HG03025 (cell line): ENCODE data around the gene DEAF1.
"Not testable (repeated sequence)": the region's sequence is repeated elsewhere in the genome, so short reads cannot be mapped to it uniquely, and the experiment has no call there.

ENCODE experiments used
- ATAC-seq: cut with Tn5 transposase; IDR thresholded peaks from one replicate; pipeline ENCODE4 v1.9.1; 2021; ENCODE audit warnings: mild to moderate bottlenecking, moderate library complexity; ENCODE audit not compliant: unreplicated experiment, low FRiP score

Gene DEAF1

DNA sequence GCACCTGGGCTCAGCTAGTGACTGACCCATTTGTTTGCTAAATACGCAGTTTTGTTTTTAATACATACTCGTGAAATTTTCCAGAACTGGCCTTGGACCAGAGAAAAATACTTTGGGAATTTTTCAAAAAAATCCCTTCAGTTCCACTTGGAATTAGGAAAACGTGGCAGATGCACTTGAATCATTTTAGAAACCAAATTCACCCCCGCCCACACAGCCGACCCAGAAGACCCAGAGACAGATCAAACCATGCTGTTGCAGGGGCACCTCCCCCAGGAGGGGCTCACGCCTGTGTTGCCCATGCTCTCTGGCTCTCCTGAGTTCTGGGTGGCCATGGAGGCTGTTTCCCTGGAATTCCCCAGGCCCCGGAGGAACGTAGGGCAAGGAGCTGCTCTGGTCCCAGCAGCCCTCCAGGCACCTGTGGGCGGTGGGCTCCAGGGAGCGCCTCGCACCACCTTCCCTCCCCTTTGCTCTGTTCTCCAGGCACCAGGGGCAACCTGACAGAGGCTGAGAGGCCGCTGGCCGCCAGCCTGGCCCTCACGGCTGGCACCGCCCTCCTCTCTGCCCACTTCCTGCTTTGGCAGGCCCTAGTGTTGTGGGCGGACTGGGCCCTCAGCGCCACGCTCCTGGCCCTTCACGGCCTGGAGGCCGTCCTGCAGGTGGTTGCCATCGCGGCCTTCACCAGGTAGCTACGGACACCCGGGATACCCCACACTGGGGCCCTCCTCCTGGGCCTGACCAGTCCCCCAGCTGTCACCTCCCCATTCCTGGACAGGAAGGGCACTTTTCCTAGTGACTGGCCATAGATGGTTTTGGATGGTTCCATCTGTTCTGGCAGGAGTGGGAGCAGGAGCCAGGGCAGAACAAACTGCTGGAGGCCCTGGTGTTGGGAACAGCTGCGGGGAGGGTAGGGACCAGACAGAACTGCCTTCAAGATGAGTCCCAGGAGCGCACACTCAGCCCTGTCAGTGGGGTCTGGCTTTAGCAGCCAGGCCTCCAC, 7.7 kb upstream of the DEAF1 start:
- no peak for ATAC-seq

- no peak for ATAC-seq
Measured at GRCh38 chr11:701741-702461, 6.9 kb upstream of the DEAF1 start.

GRCh38 chr11:699753-700152, 4.7 kb upstream of the DEAF1 start:
- no peak for ATAC-seq

- no peak for ATAC-seq
Measured at GRCh38 chr11:699116-699508, 4.1 kb upstream of the DEAF1 start.

DNA sequence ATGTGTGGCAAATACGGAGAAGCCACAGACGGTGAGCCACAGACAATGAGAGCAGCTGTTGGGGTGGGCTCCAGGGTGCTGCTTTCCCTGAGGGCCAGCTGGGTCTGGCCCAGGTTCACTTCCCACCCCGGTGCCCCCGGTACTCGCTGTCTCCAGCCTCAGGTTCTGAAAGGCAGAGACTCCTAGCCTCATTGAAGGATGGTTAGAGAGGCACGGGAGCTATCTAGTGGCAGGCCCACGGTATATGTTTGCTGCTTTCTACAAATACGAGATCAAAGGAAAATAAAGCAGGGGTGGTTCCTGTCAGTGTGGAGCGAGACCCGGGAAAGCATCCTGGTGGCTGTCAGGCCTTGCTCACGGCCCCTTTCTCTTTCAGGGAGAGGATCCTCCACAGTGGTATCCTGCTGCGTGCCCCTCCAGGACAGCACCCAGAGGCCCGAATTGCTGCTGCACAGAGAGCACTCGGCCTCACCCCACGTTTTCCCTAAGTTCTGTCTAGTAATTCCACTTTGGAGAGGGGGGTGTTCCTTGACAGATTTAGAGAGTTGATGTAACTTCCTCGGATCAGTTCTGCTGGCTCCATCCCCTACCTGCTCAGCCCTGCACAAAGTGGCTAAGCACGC, 3.6 kb upstream of the DEAF1 start:
- no peak for ATAC-seq

- no peak for ATAC-seq
Measured at GRCh38 chr11:697811-698311, 2.8 kb upstream of the DEAF1 start.

DNA sequence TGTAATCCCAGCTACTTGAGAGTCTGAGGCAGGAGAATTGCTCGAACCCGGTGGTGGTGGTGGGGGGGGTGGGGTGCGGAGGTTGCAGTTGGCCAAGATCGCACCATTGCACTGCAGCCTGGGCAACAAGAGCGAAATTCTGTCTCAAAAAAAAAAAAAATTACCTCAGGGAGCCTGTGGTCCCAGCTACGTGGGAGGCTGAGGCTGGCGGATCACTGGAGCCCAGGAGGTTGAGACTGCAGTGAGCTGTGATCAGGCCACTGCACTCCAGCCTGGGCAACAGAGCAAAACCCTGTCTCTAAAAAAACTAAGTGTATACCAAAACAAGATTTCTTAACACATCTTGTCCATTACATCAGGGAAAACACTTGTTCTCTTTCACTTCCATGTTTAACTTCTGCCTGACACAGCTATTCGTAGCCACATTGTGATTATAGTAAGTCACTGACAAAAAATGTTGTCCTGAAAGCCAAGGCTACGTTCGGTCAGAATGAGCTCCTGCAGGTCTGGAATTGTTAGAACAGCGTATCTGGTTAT, 2.0 kb upstream of the DEAF1 start:
- ATAC-seq: no peak

- peak; percentile 62 for ATAC-seq
Measured at GRCh38 chr11:695538-696248, 671 bp upstream of the DEAF1 start, which contains the start of gene TMEM80. TSS of gene TMEM80 (plus strand) at chr11:695816. CDS start at chr11:695828, 12 bp downstream.

DNA sequence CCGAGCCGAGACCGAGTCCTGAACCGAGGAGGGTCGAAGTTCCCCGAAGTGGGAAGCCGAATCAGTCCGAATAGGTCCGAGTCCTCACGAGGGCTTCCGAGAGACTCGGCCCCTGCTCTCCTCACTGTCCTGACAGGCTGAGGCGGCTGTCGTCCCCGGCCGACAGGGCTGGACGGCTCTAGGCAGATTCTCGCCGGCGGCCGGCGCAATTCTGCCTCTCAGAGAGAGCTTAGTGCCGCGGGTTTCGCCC, 191 bp upstream of the DEAF1 start:
- ATAC-seq: peak; percentile 77

DNA sequence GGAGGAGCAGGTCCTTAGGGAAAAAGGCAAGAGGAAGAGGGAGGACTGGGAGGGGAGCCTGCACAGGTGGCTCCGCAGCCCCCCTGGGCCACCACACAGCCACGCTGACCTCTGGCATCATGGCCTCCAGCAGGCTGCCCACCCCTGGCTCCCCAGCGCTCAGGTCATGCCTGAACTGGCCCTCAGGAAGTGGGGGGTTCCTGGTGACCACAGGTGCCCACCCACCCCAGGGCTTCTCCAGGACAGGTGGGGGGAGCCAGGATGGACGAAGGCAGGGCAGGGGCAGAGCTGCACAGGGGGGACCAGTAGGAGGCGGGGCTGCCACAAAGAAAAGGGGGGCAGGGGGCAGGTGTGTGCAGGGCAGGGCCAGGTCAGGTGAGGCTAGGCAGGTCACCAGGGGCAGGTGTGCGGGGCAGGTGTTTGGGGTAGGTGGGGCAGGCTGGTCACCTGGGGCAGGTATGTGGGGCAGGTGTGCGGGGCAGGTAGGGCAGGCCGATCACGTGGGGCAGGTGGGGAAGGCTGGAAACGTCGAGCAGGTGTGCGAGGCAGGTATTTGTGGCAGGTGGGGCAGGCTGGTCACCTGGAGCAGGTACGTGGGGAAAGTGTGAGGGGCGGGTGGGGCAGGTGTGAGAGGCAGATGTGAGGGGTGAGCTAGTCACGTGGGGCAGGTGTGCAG, 997 bp downstream of the DEAF1 start:
- ATAC-seq: no peak

DNA sequence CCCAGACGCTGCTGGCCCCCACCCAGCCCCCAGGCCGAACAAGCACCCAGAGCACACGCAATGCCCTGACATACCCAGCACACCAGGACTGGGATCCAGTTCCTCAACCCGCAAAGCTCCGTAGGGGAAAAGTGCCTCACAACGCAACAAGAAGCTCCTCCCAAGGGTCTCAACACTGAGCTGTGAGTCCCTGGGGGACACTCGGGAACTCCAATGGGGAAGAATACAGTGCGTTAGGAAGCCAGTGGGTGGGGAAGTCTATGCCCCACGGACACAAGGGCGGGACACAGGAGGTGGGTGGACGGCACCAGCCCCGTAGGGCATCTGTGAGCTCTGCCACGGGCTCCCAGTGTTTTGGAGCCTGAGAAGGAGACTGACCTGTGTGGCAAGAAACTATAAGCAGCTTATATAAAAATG, 1.6 kb downstream of the DEAF1 start:
- no peak for ATAC-seq

GRCh38 chr11:692824-693414, 2.1 kb downstream of the DEAF1 start:
- no peak for ATAC-seq

DNA sequence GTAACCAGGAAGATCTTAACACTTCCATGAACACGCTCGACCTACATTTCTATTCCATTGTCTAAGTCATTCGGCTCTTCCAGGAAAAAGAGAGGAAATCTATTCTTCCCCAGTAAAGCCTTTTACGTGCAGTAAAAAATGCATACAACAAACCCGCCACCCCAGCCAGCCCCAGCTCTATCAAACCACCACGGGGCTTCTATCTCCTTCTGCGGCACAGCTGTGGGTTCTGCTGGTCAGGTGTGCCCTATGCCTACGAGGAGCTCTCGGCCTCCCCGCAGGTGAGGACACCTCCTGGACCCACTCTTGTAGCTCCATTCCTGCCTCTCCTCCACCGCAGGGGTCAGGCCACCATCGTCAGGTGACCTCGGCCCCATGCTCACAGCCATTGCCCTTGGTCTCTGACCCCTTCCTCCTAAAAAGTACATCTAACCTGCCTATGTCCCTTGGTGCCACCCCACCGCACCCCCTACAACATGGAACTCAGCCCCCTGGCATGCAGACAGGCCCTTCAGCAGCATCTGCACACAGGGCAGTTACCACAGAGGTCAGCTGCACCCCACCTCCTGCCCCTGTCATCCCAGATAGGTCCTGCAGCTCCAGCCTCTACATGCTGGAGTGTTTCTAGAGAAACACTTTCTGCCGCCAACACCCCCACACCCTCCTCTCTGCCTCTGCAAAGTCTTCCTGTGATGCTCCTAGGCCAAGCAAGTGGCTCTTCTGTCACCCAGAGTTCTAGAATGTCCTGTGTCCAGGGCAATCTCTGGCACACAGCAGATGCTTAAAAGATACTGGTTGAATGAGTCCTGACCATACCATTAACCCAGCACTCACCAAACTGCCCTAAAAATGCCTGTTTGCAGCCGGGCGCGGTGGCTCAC, 3.1 kb downstream of the DEAF1 start:
- ATAC-seq: no peak

DNA sequence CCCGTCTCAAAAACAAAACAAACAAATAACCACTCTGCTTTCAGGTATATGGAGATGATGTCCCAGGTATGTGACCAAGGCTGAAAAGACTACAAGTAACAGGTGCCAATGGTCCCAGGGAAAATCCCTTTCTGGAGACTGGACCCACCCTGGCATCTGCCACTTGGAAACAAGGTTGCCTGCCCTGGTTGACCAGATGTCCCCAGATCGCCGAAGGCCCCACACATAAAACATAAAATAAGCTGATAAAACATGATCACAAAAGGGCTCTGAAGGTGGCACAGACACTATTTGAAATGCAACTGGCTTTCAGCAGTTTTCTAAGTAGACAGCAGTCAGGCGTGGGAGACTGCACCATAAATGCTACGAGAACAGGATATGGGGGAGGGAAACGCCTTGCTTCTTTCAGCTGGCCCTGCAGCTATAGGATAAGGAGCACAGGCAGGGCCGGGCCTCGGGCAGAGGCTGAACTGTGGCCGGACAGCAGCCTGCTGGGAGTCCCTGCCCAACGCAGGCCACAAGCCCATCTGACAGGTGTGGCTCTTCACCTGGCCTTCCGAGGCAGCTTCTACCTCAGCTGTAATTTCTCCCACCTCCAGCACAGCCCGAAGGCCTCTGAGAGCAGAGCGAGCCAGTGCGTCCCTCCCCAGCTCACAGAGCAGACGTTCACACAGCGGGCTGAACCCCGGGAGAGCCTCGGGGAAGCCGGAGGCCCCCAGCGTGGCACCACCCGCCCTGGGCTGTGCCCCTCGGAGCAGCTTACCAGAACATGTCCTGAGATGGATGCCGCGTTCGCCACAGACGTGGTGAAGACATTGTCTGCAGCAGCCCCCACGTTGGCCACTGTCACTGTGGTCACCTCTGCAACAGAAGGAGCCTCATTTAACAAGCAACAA, 4.0 kb downstream of the DEAF1 start:
- ATAC-seq: no peak

DNA sequence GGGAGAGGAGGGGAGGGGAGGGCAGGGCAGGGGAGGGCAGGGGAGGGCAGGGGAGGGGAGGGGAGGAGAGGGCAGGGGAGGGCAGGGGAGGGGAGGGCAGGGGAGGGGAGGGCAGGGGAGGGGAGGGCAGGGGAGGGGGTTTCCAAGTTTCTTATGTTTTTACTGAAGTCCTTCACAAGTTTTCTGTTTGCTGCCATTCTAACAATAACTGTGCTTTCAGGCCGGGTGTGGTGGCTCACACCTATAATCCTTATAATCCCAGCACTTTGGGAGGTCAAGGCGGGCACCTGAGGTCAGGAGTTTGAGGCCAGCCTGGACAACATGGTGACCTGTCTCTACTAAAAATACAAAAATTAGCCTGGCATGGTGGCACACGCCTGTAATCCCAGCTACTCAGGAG, 4.8 kb downstream of the DEAF1 start:
- ATAC-seq: not testable (repeated sequence)

DNA sequence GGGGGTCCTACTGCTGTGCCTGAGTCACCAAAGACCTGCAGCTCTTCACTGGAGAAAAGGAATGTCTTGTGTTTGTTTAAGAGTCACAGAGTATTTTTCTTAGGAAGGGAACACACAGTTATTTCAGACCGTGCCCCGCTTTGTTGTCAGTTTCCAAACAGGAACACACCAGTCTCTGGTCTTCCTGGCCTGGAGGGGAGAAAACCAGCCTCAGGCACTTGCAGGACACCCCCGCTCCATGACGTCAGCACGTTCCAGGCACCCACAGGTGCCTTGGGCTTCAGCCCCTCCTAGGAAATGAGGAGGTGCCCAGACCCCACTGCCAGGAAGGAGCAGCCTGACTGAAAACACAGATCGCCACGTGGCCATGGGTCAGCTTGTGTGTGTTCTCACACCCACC, 5.4 kb downstream of the DEAF1 start:
- no peak for ATAC-seq

DNA sequence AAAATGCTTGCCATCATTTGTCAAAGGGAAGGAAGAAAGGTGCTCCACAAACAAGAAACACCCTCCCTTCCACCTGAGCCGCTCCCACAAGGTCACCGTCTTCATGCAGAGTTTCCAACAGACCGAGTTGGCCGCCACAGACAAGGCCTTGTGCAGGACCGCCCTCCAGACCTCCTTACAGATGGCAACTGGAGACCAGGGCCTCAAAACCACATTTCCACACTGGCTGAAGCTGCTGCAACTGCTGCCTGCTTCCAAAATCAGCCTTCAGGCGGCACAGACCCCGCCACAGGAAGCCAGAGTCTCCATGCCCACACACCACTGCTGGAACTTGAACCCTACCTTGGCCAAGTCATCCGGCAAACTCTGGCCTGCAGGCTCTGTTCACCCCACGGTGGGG, 6.3 kb downstream of the DEAF1 start:
- ATAC-seq: no peak
